Embryonic facial prominence (tissue), 1 donor: ENCODE measurements around the gene ACSF2.
A peak's percentile ranks its signal among the peaks of the same experiment; 100 is the strongest.

Source experiments
- DNase-seq: peaks from one replicate; pipeline ENCODE4 v3.0.0-alpha.2; 2016; ENCODE audit errors: extremely low spot score

The ACSF2 gene

GRCh38 chr17:50477976-50478375 is 52.0 kb downstream of the ACSF2 start:
- no peak for DNase-seq

- DNase-seq, result peak; percentile 66
Observed at GRCh38 chr17:50478391-50479381, 52.7 kb downstream of the ACSF2 start, which contains the start of gene RSAD1. Gene RSAD1 (plus strand): TSS chr17:50478860. CDS start chr17:50478885, 25 bp downstream.

- no peak for DNase-seq
Observed at GRCh38 chr17:50479522-50480141, 53.6 kb downstream of the ACSF2 start.

GRCh38 chr17:50480142-50480764 is 54.2 kb downstream of the ACSF2 start:
- no peak for DNase-seq

GRCh38 chr17:50480854-50481490 is 55.0 kb downstream of the ACSF2 start:
- no peak for DNase-seq

- DNase-seq, result no peak
Observed at GRCh38 chr17:50481648-50482047, 55.6 kb downstream of the ACSF2 start.

- DNase-seq, result no peak
Observed at GRCh38 chr17:50482110-50482509, 56.1 kb downstream of the ACSF2 start.

- no peak for DNase-seq
Observed at GRCh38 chr17:50482516-50482915, 56.5 kb downstream of the ACSF2 start.

- no peak for DNase-seq
Observed at GRCh38 chr17:50483266-50483665, 57.2 kb downstream of the ACSF2 start.

- no peak for DNase-seq
Observed at GRCh38 chr17:50484386-50485155, 58.6 kb downstream of the ACSF2 start.

- no peak for DNase-seq
Observed at GRCh38 chr17:50487213-50488096, 61.4 kb downstream of the ACSF2 start.

GRCh38 chr17:50488880-50489279 is 62.9 kb downstream of the ACSF2 start:
- DNase-seq, result no peak

GRCh38 chr17:50491505-50491904 is 65.5 kb downstream of the ACSF2 start:
- DNase-seq, result no peak

- DNase-seq, result no peak
Observed at GRCh38 chr17:50492214-50492613, 66.2 kb downstream of the ACSF2 start.

- DNase-seq, result no peak
Observed at GRCh38 chr17:50493744-50494143, 67.7 kb downstream of the ACSF2 start.

- no peak for DNase-seq
Observed at GRCh38 chr17:50495217-50495823, 69.3 kb downstream of the ACSF2 start.

- DNase-seq, result no peak
Observed at GRCh38 chr17:50495918-50496317, 69.9 kb downstream of the ACSF2 start.

GRCh38 chr17:50498021-50498874 is 72.2 kb downstream of the ACSF2 start:
- DNase-seq, result no peak

- no peak for DNase-seq
Observed at GRCh38 chr17:50499270-50499669, 73.3 kb downstream of the ACSF2 start.
